GM18868 (cell line): ENCODE results near the gene GCSAM.

Source experiments
- ATAC-seq: cut with Tn5 transposase; IDR thresholded peaks from one replicate; pipeline ENCODE4 v1.9.1; 2021; ENCODE audit warnings: mild to moderate bottlenecking, moderate library complexity; ENCODE audit not compliant: unreplicated experiment

Gene GCSAM

DNA sequence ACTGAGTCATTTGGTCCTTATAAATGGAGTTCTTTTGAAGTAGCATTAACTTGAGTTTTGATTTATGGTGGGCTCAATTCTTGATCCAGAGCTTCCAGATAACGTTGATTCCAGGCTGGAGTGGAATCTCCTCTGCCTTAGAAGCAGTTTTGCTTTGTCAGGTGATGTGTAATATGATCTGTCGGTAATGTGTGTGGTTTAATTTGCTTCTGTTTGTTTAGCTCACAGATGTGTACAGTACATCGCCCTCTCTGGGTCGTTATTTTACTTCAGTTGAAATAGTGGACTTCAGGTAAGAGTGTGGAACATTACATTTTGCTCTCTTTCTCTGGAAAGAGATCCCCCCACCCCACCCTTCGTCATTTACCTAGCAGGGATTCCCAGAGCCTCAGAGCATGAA is 23.7 kb downstream of the GCSAM start:
- no peak for ATAC-seq

DNA sequence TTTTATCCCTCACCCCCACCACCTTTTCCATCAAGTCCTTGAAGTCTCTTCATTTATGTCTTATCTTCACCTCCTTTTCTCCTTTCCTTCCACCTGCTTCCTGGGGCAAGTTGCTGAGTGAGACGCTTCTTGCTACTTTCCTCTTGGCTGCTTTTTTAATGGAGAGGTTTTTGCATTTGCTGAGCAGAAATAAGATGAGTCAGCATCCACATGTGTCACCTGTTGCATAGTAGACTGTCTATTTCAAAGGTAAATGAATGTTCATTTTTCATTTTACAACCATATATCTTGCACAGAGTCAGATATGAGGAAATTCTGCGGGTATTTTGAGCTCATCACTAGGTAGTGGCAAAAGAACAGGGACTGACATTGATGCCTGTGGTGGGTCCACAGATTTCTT is 28.3 kb downstream of the GCSAM start:
- ATAC-seq, result no peak

DNA sequence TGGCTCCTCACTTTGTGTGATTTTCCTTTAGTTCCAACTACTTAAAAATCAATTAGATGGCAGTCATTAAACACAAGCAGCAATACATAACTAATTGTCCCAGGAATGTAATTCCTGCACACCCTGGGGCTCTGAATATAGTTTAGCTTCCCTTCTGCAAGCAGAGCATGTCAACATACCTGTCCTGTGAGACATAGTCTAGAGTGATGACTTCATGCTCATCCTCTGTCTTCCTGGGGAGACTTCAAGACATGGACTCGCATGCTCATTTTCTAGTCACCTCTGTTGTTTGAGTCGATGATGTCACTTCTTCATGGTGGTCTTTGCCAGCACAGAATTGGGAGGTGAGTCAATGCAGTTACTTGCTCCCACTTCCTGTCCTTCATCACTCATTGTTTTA is 31.1 kb downstream of the GCSAM start:
- ATAC-seq, result no peak

DNA sequence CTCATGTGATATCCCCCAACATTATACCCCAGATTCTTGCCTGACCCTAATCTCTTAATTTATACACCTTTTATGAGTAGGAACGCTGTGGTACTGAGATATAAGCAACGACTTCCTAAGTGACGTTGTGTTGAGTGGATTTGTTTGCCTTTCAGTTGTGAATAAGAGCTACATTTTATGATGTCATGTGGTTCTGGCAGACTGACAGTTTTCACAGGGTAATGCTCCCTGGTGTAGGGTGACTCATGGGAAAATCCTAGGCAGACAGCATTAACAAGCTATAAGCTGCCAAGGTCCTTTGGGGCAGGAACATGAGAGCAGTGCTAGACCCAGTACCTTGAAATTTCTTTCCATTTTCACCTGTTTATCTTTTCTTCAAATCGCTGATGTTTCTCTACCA is 35.7 kb downstream of the GCSAM start:
- ATAC-seq, result peak; percentile 85

DNA sequence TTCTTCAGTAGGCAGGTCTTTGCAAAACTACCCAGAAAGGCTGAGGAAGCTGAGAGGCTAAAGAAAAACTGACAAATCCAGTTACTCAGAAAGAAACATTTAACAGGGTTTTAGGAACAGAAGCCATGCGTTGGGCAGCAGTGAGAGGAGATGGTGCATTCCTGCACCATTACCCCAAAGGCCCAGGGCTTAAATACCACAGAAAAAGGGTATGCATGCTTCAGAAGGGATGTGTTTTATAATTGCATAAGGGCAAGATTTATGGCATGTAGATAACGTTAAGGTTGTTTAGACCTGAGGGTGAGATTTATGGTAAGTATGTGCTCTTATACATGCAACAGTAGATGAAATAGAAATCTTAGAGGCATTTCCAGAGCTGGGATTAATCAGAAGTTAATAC is 36.9 kb downstream of the GCSAM start:
- no peak for ATAC-seq

DNA sequence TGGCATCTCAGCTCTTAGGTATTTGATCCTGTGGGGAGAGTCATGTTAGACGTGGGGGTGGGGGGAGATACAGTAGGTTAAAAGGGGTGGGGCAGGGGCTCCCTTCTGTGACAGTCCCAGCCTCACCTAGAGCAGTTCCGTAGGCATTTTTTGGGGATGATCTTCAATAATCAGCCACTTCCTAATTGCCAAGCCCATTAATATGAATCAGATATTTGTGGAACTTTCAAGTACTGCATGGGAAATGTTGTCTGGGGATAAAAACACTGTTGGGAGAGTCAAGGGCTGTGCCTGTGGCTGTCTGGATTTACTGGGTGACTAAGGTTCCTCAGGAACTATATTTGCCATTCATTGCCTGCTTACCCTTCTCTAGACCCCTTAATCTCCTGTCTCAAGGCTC is 37.3 kb downstream of the GCSAM start:
- ATAC-seq, result no peak

DNA sequence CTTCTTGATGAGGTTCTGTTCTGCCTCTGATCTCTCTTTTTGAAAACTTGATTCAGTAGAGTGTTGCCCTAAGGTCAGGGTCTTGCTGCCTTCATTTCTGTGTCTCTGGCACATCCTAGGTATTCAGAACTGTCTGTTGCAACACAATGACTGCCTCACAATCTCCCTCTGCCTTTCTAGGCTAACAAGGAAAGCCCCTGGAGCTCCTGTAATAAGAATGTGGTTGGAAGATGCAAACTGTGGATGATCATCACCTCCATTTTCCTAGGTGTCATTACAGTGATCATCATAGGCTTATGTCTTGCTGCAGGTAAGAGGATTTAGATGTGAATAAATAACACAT is 39.9 kb downstream of the GCSAM start:
- ATAC-seq, result no peak

DNA sequence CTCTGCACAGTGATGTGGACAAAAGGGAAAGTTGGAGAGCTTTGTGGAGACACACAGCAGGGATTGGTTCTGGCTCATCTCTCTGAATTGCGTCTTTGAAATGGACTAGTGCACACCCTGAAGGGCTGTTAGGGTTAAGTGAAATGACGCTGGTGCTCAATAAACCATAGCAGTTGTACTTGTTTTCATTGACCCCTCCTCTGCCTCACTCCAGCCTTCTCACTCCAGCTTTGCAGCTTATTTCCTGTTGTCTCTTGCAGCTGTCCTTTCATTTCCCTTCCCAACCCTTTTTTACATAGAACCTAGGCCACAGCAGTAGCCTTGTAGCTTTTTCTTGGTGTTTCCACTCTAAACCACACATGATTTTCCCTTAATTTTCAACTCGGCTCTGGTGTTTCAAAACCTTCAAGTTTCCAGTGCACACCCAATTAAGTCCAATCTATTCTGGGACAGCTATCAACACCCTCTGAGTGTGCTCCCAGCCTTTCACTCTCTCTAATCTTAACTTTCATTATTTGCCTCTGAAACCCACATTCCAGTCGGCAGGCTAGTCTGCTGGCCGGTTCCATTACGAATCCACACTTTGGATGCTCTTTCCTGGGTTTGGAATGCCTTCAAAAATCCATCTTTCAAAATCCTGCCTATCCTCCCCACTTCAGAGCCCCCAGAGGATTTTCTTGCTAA is 40.4 kb downstream of the GCSAM start:
- peak; percentile 50 for ATAC-seq

DNA sequence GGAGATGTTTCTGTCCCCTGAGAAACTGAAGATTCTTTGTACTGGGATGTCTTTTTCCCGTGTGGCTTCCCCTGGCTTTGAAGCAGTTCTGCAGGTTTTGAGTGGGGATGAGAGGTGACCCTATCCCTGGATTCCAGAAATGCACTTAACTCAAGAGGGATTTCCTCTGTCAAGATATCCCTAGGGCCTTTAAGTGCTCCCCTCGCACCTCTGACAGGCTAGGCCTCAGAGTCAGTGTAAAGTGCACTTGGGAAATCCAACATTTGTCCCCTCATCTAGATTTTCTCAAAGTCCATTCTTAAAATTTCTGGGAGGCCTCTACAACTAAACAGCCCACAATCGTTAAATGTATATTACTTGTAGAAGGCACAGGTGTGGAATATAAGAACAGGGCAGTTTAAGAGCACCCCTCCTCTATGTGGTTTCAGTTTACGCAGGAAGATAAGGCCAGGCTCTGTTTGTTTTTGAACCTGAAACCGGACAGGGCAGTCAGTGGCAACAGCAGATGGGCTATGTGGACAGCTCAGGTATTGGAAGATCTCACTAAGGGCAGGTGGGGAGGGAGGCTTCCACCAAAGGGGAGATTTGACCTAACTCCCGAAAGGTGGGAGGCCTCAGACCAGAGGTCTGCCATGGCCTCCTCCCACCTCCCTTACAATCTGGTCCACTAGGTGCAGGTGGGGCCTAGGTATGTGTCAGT is 42.0 kb downstream of the GCSAM start:
- ATAC-seq, result no peak

DNA sequence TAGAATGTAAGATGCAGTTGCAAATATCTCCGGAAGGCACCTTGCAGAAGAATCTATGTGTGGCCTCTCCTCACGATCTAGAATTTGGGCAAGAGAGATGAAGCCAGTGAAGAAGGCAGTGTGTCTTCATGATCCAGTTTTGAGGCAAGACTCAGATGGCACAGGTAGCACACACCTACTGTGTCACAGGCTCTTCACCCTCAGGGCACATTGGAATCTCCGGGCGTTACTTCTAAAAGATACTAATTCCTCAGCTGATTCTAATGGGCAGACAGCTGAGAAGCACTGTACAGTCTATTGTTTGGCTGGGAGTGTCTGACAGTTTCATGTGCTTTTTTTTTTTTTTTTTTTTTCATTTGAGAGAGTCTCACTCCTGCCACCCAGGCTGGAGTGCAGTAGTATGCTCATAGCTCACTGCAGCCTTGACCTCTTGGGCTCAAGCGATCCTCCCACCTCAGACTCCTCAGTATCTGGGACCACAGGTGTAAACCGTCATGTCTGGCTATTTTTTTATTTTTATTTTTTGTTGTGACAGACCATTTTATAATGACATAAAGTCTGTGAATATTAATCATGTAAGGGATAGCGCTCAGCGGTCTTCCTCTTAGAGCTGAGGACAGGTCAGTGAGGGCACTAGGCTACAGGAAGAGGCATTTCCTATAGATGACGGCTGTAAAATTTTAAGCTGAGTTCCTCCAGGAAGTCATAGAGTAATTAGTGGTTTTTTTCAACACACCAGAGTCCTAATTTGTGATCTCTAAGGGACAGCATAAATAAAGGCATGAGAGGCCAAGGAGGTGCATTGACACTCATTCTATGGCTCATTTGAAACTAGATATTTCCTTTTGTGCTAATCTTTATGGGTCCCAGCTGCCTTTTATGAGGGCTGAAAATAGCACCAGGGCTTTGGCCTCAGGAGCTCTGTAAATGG is 42.8 kb downstream of the GCSAM start:
- ATAC-seq, result no peak

DNA sequence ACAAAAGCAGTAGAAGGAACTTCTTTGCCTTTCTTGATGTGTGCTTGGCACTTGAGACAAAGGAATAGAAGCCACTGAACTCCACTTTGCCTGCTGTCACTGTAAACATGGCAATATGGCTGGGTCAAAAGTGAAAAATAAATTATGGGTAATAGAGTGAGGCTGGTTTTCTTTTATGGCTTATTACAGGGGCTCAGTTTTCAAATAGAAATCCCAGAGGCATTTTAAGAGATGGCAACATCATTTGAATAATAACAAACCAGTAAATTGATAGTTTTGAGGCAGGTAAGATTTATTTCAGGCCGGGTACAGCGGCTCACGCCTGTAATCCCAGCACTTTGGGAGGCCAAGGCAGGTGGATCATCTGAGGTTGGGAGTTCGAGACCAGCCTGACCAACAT is 44.1 kb downstream of the GCSAM start:
- no peak for ATAC-seq

DNA sequence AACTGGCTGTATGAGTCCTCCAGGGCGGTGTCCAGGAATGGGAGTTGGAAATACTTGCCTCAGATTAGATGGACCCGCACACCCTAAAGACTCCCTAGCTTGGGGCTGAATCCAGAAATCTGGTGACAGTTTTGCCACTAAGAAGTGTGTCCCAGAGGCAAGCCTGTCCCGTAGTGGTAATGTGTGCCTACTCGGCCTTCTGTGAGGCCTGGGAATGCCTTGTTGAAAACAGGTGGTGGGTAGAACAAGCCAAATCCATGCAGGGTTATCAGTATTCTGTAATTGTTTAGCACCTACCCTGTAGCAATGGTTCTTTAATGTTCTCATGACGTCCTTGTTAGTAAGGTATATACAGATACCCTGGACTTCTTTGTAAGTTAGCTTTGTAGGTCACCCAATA is 45.3 kb downstream of the GCSAM start:
- no peak for ATAC-seq

DNA sequence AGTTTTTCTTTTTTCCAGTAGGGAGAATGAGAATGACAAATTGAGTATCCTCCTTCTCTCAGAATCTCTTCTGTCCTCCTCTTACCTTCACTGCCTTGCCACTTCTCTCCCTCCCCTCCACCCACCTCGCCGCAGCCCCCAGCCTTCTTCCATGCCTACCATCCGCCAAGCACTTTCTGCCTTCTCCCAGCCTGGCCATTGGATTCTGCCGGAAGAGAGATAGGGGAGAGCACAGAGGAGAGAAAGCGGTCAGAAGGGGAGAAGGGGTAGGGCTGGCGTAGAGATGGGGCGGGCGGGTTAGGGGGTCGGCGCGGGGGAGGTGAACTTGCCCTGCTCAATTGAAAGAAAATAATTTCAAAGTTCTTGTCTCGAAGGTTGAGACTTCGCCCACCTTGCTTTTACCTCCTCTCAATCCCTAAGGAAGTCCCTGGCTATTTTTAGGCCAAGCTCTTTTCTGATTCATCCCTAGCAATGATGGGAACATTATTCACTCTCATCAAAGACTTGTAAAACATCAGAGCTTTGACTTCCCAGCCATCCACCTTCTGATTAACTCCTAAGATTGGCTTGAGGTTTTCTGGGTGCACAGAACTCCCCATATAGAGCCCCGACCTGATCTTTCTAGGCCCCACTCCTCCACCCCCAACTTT is 46.0 kb downstream of the GCSAM start:
- ATAC-seq, result no peak

DNA sequence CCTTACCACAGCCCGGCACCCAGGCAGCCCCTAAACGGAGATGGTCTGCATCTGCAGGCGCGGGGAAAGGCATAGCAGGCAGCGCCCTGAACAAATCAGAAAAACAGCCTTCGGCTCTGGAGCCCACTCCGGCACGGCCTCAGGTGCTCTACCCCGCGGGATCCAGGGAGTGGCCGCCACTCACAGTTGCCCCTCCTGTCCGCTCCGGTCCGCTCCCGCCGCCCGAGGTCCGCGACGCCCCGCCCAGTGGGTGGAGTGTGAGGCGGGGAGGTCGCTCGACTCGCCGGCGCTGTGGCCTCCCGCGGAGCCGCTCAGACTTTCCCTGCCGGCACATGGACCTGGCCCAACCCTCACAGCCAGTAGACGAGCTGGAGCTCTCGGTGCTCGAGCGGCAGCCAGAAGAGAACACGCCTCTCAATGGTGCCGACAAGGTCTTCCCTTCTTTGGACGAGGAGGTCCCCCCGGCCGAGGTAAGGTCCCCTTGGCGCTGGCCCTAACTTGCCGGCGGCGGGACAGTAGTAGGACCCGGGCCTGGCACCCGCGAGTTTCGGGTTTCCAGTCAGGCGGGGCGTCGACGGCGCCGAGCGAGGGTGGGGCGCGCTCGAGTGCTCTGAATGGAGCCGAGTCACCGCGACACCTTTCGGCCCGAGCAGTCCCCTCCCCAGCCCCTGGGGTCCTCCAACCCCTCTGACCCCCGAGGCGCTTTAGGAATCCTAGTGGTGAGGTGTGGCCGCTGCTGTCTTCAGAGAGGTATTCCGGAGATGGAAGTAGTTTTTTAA is 46.8 kb downstream of the GCSAM start, which contains the start of gene C3orf52:
Gene C3orf52 (plus strand): TSS at position 314 of the 779 bp plus-strand sequence. CDS start 19 bp downstream, at position 333.
- peak; percentile 88 for ATAC-seq

DNA sequence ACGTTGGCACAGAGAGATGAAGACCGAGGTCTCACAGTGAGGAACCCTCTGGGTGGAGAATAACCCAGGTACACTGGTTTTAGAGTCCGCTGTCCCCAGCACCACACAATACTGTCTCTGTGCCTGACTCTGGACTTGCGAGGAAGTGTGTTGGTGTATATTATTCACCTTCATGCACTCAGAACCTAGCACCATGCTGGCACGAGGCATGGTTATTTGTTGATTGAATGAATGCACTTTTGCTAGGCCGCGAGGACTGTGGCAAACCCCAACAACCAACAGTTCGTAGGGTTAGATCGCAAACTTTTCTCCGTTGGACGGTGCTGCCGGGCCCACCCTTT is 47.3 kb downstream of the GCSAM start:
- no peak for ATAC-seq

DNA sequence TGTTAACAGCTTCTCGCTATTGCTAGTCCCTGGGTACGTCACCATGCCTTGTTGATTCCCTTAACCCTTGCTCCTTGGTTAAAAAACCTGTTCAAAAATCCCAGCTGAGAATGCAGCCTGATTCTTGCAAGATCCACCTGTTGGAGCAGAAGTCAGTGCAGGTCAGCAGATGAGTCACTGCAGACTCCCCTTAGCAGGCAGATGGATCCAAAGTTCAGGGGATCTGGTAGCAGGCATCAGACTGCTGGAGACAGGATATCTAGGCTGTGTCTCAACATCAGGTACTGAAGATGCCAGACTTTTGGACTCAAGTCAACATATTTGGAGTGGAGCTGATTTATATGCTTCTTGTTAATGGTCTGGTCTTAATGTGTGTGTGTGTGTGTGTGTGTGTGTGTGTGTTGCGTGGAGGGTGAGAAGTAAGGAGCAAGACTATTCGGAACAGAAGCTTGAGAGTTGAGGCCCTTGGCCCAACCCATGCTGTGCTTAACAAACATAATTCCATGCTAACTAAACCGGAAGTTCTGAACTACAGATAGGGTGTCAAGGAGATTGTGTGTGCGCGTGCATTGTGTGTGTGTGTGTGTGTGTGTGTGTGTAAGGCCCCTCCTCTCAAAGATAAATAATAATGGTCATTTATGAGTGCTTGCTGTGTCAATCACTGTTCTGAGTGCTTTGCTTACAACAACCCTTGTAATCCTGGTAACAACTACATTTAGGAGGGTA is 47.9 kb downstream of the GCSAM start:
- ATAC-seq, result no peak

DNA sequence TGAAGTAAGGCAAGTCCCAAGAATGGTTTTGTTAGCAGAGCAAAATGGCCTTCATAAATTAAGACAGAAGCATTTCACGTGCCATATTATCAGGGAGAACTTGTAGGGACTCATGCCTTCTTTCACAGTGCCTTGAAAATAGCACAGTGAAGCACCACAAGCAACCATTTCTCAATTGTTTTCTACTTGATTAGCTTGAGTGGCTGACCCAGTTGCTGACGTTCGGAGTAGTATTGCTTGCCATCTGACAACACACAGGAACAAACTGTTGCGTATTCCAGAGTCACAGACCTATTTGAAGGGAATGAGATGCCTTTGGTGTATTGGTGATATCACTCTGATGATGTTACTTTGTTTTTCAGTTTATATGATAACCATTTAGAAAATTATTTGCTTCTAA is 49.8 kb downstream of the GCSAM start:
- no peak for ATAC-seq

DNA sequence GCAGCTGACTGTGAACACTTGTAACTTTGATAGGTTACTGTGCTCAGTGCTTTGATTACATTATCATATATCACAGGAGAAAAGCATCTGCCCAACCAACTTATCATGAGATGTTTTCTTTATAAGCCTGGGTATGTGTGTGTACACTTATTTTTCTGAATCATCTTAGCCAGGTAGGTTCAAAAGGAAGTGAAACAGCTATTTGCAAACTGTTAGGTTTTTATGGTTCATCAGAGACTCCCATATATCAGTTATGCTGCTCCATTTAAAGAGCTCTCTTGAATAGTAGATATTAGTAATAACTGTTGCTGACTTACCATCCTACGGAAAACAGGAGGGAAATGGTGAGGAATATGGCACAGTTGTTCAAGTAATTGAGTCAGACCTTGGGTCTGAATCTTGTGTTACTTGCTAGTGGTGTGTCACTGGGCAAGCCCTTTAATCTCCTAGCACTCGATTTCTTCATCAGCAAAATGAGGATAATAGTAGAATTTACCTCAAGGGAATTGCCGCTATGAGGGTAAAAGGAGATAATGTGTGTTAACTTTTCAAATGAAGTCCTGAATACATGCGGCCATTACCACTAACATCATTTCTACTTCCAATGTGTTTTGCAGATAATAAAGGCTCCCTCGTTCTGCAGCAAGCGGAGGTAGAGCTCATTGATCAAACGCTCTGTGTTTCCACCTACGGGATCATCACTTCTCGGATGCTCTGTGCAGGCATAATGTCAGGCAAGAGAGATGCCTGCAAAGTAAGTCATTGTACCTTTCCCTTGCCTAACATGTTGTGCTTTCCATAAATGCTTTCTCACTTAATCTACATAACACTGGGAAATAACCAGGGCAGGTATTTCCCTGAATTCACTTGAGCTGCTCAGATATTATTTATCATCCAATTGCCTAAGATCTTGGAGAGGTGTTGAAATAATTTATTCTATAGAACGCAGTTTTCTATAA is 54.6 kb downstream of the GCSAM start:
- ATAC-seq, result peak; percentile 61
